OCI-LY3 (cell line): ENCODE measurements around the gene CFAP92.

Experiments
- H2AFZ ChIP-seq: fragments of 200-600, 300-600 bp; shearing (Covaris generic); 2 replicates; pipeline ENCODE4 v1.6.0; 2014; ENCODE audit warnings: antibody characterized with exemption, low read depth, low read length
- H3K27ac ChIP-seq: fragments of 200-600, 300-600 bp; sonication (generic); 2 replicates; pipeline ENCODE4 v1.5.1; 2014; ENCODE audit warnings: mild to moderate bottlenecking, low read length, moderate library complexity, mixed read lengths
- H3K27me3 ChIP-seq: fragments of 200-600, 300-600 bp; sonication (generic); 2 replicates; pipeline ENCODE4 v1.6.1; 2014; ENCODE audit warnings: low read depth, low read length, mixed read lengths
- H3K36me3 ChIP-seq: fragments of 200-600, 300-600 bp; sonication (generic); replicated peaks from 2 replicates; pipeline ENCODE3; 2014; ENCODE audit warnings: low read depth, low read length, mixed read lengths
- H3K4me1 ChIP-seq: fragments of 300-600, 200-600 bp; sonication (generic); 2 replicates; pipeline ENCODE4 v1.6.1; 2014; ENCODE audit warnings: low read length, mixed read lengths
- H3K4me2 ChIP-seq: fragments of 200-600, 300-600 bp; sonication (generic); 2 replicates; pipeline ENCODE4 v1.6.1; 2014; ENCODE audit warnings: low read length, mixed read lengths
- H3K4me3 ChIP-seq: fragments of 300-600, 200-600 bp; sonication (generic); 2 replicates; pipeline ENCODE4 v1.5.1; 2014; ENCODE audit warnings: antibody characterized with exemption, mild to moderate bottlenecking, low read length, moderate library complexity
- H3K79me2 ChIP-seq: fragments of 300-600, 200-600 bp; shearing (Covaris generic); 2 replicates; pipeline ENCODE4 v1.6.1; 2014; ENCODE audit warnings: mild to moderate bottlenecking, low read length, mixed read lengths
- H3K9ac ChIP-seq: fragments of 300-600, 200-600 bp; shearing (Covaris generic); 2 replicates; pipeline ENCODE4 v1.6.0; 2014; ENCODE audit warnings: mild to moderate bottlenecking, low read length, moderate library complexity
- H3K9me3 ChIP-seq: fragments of 200-600, 300-600 bp; shearing (Covaris generic); 2 replicates; pipeline ENCODE4 v1.6.1; 2014; ENCODE audit warnings: low read length, mixed read lengths; ENCODE audit not compliant: insufficient read depth
- H4K20me1 ChIP-seq: fragments of 200-600, 300-600 bp; sonication (generic); 2 replicates; pipeline ENCODE4 v1.6.1; 2016; ENCODE audit warnings: low read length, mixed read lengths; ENCODE audit not compliant: insufficient read depth
- EZH2phosphoT487 ChIP-seq: fragments of 200-600 bp; shearing (Covaris generic); IDR thresholded peaks from 2 replicates; pipeline ENCODE4 v1.6.1; 2018; ENCODE audit warnings: antibody characterized with exemption, mixed run types, low read depth
- TF ChIP-seq, protein P1 (sequence below): fragments of 200-600, 300-600 bp; sonication (generic); IDR thresholded peaks from 2 replicates; pipeline ENCODE4 v1.5.1; 2014; ENCODE audit warnings: antibody characterized with exemption, low read length, low read depth

CFAP92 gene

DNA sequence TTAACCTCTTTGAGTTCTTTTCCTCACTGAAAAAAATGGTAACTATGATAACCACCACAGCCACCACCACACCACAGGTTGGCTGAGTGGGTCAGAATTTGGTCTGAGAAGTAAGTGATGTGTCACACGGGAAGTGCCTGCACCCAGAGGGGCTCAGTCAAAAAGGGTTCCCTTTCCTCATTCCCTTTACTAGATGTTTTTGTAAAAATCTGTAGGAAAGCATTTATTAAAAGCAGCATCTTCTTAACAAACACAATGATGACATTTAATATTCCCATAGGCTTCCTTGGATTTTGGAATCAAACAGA is 23.2 kb downstream of the CFAP92 start:
- Histone ChIP-seq H3K4me1 (peaks cover 7% of the 10 kb centered on the region), H3K36me3 (no peaks in the 10 kb centered on the region), H2AFZ (no peak overlapping the region), H3K9me3 (no peaks in the 10 kb centered on the region), H4K20me1 (no peaks in the 10 kb centered on the region), H3K9ac (no peak overlapping the region), H3K27me3 (peaks cover 8% of the 10 kb centered on the region; the same call in 1 of the 2 replicates), H3K27ac (no peak overlapping the region), H3K79me2 (no peaks in the 10 kb centered on the region), H3K4me2 (no peak overlapping the region), H3K4me3 (no peak overlapping the region)
- TF ChIP-seq, protein P1, sequence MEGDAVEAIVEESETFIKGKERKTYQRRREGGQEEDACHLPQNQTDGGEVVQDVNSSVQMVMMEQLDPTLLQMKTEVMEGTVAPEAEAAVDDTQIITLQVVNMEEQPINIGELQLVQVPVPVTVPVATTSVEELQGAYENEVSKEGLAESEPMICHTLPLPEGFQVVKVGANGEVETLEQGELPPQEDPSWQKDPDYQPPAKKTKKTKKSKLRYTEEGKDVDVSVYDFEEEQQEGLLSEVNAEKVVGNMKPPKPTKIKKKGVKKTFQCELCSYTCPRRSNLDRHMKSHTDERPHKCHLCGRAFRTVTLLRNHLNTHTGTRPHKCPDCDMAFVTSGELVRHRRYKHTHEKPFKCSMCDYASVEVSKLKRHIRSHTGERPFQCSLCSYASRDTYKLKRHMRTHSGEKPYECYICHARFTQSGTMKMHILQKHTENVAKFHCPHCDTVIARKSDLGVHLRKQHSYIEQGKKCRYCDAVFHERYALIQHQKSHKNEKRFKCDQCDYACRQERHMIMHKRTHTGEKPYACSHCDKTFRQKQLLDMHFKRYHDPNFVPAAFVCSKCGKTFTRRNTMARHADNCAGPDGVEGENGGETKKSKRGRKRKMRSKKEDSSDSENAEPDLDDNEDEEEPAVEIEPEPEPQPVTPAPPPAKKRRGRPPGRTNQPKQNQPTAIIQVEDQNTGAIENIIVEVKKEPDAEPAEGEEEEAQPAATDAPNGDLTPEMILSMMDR: no peak
- no peak for TF ChIP-seq EZH2phosphoT487

DNA sequence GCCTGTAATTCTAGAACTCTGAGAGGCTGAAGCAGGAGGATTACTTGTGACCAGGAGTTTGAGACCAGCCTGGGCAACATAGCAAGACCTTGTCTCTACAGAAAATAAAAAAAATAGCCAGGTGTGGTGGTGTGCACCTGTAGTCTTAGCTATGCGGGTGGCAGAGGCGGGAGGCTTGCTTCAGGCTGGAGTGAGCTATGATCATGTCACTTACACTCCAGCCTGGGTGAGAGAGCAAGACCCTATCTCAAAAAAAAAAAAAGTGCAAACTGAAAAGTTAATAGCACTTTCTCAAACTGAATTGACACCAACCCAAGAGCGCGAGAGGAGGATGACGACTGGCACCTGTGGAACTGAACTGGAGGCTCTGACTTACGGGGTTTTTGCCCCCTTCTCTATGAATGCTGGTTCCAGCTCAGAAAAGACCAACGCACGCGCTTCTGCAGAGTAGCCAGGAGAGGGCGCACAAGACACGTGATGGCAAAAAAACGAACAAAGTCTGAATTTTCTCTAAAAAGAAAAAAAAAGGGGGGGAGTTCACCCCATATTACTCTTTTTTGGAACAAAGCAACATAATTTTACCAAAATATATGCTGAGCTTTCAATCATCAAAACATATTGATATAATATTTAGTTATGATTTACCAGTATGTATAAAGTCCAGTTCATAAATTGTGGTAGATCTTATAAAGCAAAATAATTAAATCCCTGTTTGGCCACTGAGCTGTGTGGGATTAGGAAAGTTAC is 23.7 kb downstream of the CFAP92 start:
- Histone ChIP-seq H3K4me3 (no peak overlapping the region), H3K27ac (no peak overlapping the region), H3K4me2 (peak overlapping the region; percentile 8; the same call in 1 of the 2 replicates), H2AFZ (0 out of 2 replicates have a peak overlapping the region, but pooled peaks have one; percentile 49), H3K79me2 (no peaks in the 10 kb centered on the region), H3K4me1 (peaks cover 7% of the 10 kb centered on the region), H3K36me3 (no peaks in the 10 kb centered on the region), H3K9ac (no peak overlapping the region), H3K9me3 (no peaks in the 10 kb centered on the region), H4K20me1 (no peaks in the 10 kb centered on the region), H3K27me3 (peaks cover 8% of the 10 kb centered on the region; the same call in 1 of the 2 replicates)
- TF ChIP-seq, protein P1: peak; percentile 94
- TF ChIP-seq EZH2phosphoT487: no peak

DNA sequence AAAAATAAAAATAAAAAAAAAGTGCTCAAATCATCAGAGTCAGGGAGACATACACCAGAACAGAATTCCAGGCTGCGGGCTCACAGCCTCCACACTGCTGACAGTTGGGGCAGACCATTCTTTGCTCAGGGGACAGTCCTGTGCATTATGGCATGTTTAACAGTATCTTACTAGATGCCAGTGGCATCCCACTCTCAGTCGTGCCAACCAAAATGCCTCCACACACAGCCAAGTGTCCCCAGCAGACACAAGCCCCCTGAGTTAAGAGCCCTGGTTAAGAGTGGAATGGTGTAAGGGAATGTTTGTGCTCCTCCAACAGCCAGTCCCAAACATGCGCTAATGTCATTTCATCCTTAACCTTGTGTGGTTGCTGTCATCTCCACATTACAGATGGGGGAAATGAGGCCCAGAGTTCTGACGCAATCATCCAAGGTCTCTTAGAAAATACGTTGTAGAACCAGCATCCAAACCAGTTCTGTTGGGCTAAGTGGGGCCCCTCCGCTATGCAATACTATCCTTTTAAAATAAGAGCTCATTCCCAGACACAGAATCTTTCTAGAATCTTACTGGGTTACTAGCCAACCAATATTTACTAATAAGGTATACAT is 26.0 kb downstream of the CFAP92 start:
- H3K4me2 ChIP-seq: no peak overlapping the region
- TF ChIP-seq, protein P1: no peak
- TF ChIP-seq EZH2phosphoT487: no peak
- peaks cover 8% of the 10 kb centered on the region; the same call in 1 of the 2 replicates for H3K27me3 ChIP-seq
- no peak overlapping the region for H3K9ac ChIP-seq
- H3K36me3 ChIP-seq: no peaks in the 10 kb centered on the region
- H3K4me1 ChIP-seq: peaks cover 2% of the 10 kb centered on the region; the same call in 1 of the 2 replicates
- H4K20me1 ChIP-seq: no peaks in the 10 kb centered on the region
- no peak overlapping the region for H2AFZ ChIP-seq
- H3K4me3 ChIP-seq: no peak overlapping the region
- no peak overlapping the region for H3K27ac ChIP-seq
- H3K9me3 ChIP-seq: no peaks in the 10 kb centered on the region
- no peaks in the 10 kb centered on the region for H3K79me2 ChIP-seq

DNA sequence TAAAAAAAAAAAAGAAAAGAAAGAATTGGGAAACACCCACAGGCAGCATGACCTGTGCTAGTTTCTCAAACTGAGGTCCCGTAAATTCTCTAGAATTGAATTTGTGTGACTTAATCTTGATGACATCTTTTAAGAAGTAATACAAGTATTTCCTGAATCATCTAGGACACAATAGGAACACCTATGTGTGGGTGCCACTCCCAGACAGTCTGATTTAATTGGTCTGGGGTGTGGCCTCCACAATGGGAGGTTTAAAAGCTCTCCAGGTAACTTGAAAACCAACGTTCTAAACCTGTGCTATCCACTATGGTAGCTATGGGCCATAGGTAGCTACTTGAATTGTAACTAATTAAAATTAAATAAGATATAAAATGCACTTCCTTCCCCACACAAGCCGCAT is 28.1 kb downstream of the CFAP92 start:
- Histone ChIP-seq H3K27me3 (peaks cover 8% of the 10 kb centered on the region; the same call in 1 of the 2 replicates), H4K20me1 (no peaks in the 10 kb centered on the region), H3K9ac (no peak overlapping the region), H3K27ac (no peak overlapping the region), H3K36me3 (no peaks in the 10 kb centered on the region), H3K4me2 (no peak overlapping the region), H3K9me3 (no peaks in the 10 kb centered on the region), H3K4me1 (peaks cover 2% of the 10 kb centered on the region; the same call in 1 of the 2 replicates), H3K4me3 (no peak overlapping the region), H2AFZ (no peak overlapping the region), H3K79me2 (no peaks in the 10 kb centered on the region)
- TF ChIP-seq, protein P1: no peak
- no peak for TF ChIP-seq EZH2phosphoT487
